WTC11 (cell line): ENCODE results near the gene ADAM8. TPM values are rescaled to one million over a fixed set of nuclear protein-coding genes. Genes with fewer than 3 reads are reported as not detected.

ENCODE experiments used
- ATAC-seq: fragments of 200-7000 bp; cut with Tn5 transposase; 2 replicates; pipeline ENCODE4 v1.10.0; 2021; ENCODE audit warnings: mild to moderate bottlenecking, moderate library complexity
- CTCF ChIA-PET: fragments of 300-600 bp; sonication (Branson Sonifier 250); formaldehyde crosslinking; loops from one replicate; lab custom pipeline; 2021; ENCODE audit warnings: antibody characterized with exemption; lab: Charles Lee
- POLR2A ChIA-PET: fragments of 350-600 bp; sonication (Branson Sonifier 250); formaldehyde crosslinking; loops from one replicate; lab custom pipeline; 2021; ENCODE audit warnings: antibody characterized with exemption; lab: Charles Lee
- DNase-seq: peaks from one replicate; pipeline ENCODE4 v3.0.0; 2021; ENCODE audit warnings: low spot score
- H3K27ac Mint-ChIP-seq: 2 replicates; pipeline ENCODE4 v1.8.0; 2021; ENCODE audit warnings: mixed read lengths
- H3K27me3 Mint-ChIP-seq: 2 replicates; pipeline ENCODE4 v1.8.0; 2021; ENCODE audit warnings: low read depth, mild to moderate bottlenecking, moderate library complexity, mixed read lengths
- H3K36me3 Mint-ChIP-seq: 2 replicates; pipeline ENCODE4 v1.8.0; 2021; ENCODE audit warnings: mixed read lengths
- H3K4me1 Mint-ChIP-seq: 2 replicates; pipeline ENCODE4 v1.8.0; 2022; ENCODE audit warnings: mixed read lengths
- H3K4me3 Mint-ChIP-seq: 2 replicates; pipeline ENCODE4 v1.8.0; 2021; ENCODE audit warnings: mild to moderate bottlenecking, moderate library complexity, mixed read lengths
- H3K9me3 Mint-ChIP-seq: 2 replicates; pipeline ENCODE4 v1.8.0; 2021; ENCODE audit warnings: mixed read lengths
- CBFB ChIP-seq: sonication (generic); formaldehyde crosslinking; IDR thresholded peaks from 2 replicates; pipeline ENCODE4 v1.8.1; 2022; ENCODE audit warnings: mild to moderate bottlenecking, low read depth, missing genetic modification reagents
- GRHL2 ChIP-seq: fragments of 250-450 bp; sonication (Bioruptor Pico); IDR thresholded peaks from 2 replicates; pipeline ENCODE4 v1.8.0; 2022; ENCODE audit warnings: mild to moderate bottlenecking, moderate library complexity; ENCODE audit not compliant: insufficient replicate concordance, severe bottlenecking
- IRF2 ChIP-seq: sonication (generic); formaldehyde crosslinking; IDR thresholded peaks from 2 replicates; pipeline ENCODE4 v1.8.0; 2022; ENCODE audit warnings: low read depth, missing genetic modification reagents, borderline replicate concordance
- JUN ChIP-seq: sonication (generic); formaldehyde crosslinking; IDR thresholded peaks from 2 replicates; pipeline ENCODE4 v1.8.0; 2023; ENCODE audit warnings: mild to moderate bottlenecking, missing genetic modification reagents
- KAT7 ChIP-seq: sonication (generic); formaldehyde crosslinking; IDR thresholded peaks from 2 replicates; pipeline ENCODE4 v1.8.1; 2023; ENCODE audit warnings: missing genetic modification reagents, mild to moderate bottlenecking, borderline replicate concordance
- MYBL2 ChIP-seq: sonication (generic); formaldehyde crosslinking; IDR thresholded peaks from 2 replicates; pipeline ENCODE4 v1.8.1; 2023; ENCODE audit warnings: mild to moderate bottlenecking, moderate library complexity, missing genetic modification reagents
- NFE2L1 ChIP-seq: sonication (generic); formaldehyde crosslinking; IDR thresholded peaks from 2 replicates; pipeline ENCODE4 v1.8.1; 2023; ENCODE audit warnings: missing genetic modification reagents
- NR1H2 ChIP-seq: sonication (generic); formaldehyde crosslinking; IDR thresholded peaks from 2 replicates; pipeline ENCODE4 v1.9.0; 2021; ENCODE audit warnings: mild to moderate bottlenecking, moderate library complexity, missing genetic modification reagents
- SOX15 ChIP-seq: fragments of 250-450 bp; sonication (Bioruptor Pico); IDR thresholded peaks from 2 replicates; pipeline ENCODE4 v1.9.0; 2021; ENCODE audit warnings: mild to moderate bottlenecking
- TCF7 ChIP-seq: sonication (generic); formaldehyde crosslinking; IDR thresholded peaks from 2 replicates; pipeline ENCODE4 v1.8.0; 2022; ENCODE audit warnings: mild to moderate bottlenecking, low read depth, missing genetic modification reagents, moderate library complexity
- TEAD1 ChIP-seq: sonication (generic); formaldehyde crosslinking; IDR thresholded peaks from 2 replicates; pipeline ENCODE4 v1.8.0; 2022; ENCODE audit warnings: mild to moderate bottlenecking, missing genetic modification reagents
- ZNF263 ChIP-seq: sonication (generic); formaldehyde crosslinking; IDR thresholded peaks from 2 replicates; pipeline ENCODE4 v1.8.1; 2022; ENCODE audit warnings: low read depth, mild to moderate bottlenecking, moderate library complexity, missing genetic modification reagents
- ZNF671 ChIP-seq: fragments of 250-450 bp; sonication (Bioruptor Pico); IDR thresholded peaks from 2 replicates; pipeline ENCODE4 v1.8.0; 2021; ENCODE audit warnings: mild to moderate bottlenecking
- total RNA-seq: library from RNA; stranded (reverse); gene quantifications from 3 replicates; pipeline ENCODE4 v1.2.3, GENCODE V29; 2021
- TF ChIP-seq, protein P1 (sequence below): sonication (generic); formaldehyde crosslinking; IDR thresholded peaks from 2 replicates; pipeline ENCODE4 v1.8.1; 2023; ENCODE audit warnings: mild to moderate bottlenecking, missing genetic modification reagents, moderate library complexity
- TF ChIP-seq, protein P2 (sequence below): fragments of 250-450 bp; sonication (Bioruptor Pico); IDR thresholded peaks from 2 replicates; pipeline ENCODE4 v2.1.2; 2022; ENCODE audit warnings: mild to moderate bottlenecking, moderate library complexity
- TF ChIP-seq, protein P3 (sequence below): sonication (generic); formaldehyde crosslinking; IDR thresholded peaks from 2 replicates; pipeline ENCODE4 v1.8.1; 2023; ENCODE audit warnings: mild to moderate bottlenecking, missing genetic modification reagents
- TF ChIP-seq, protein P4 (sequence below): sonication (generic); formaldehyde crosslinking; IDR thresholded peaks from 2 replicates; pipeline ENCODE4 v1.8.0; 2022; ENCODE audit warnings: mild to moderate bottlenecking, missing genetic modification reagents
- TF ChIP-seq, protein P5 (sequence below): sonication (generic); formaldehyde crosslinking; IDR thresholded peaks from 2 replicates; pipeline ENCODE4 v1.8.1; 2023; ENCODE audit warnings: mild to moderate bottlenecking, missing genetic modification reagents, moderate library complexity
- TF ChIP-seq, protein P6 (sequence below): sonication (generic); formaldehyde crosslinking; conservative IDR thresholded peaks from 2 replicates; pipeline ENCODE4 v1.8.1; 2022; ENCODE audit warnings: mild to moderate bottlenecking, missing genetic modification reagents
- TF ChIP-seq, protein P7 (sequence below): sonication (generic); formaldehyde crosslinking; conservative IDR thresholded peaks from 2 replicates; pipeline ENCODE4 v1.8.1; 2023; ENCODE audit warnings: mild to moderate bottlenecking, low read depth, missing genetic modification reagents, moderate library complexity

The ADAM8 gene
- total RNA-seq, 1 experiment from 2014 or later = 7.2 TPM

DNA sequence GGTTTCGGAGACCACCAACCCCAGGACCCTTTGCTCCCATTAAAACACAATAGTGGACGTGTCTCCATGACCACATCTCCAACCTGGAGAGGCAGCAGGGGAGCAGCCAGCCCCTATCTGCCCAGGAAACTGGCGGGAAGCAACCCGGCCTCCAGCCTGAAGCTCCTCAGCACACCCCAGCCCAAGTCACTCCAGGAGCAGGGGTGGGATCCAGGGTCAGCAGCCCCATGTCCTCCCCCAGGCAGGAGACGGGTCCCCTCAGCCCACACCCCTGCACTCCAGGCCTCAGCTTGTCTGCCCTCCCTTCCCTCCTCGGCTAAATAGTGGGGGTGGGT, 601 bp downstream of the ADAM8 start:
- H3K4me3 Mint-ChIP-seq = peak overlapping the region; percentile 54
- H3K36me3 Mint-ChIP-seq = no peaks in the 10 kb centered on the region
- no peaks in the 10 kb centered on the region for H3K9me3 Mint-ChIP-seq
- TF ChIP-seq JUN = no peak
- TF ChIP-seq IRF2 = no peak
- H3K4me1 Mint-ChIP-seq = peaks cover 6% of the 10 kb centered on the region; the same call in 1 of the 2 replicates
- DNase-seq (no peak), ATAC-seq (no peak)
- no peak overlapping the region for H3K27ac Mint-ChIP-seq
- CTCF ChIA-PET = interaction anchor here (0.6 to 2.6 kb wide), 11 partner anchors 9 to 475 kb away, joined by 3 to 23 read pairs (median 5); no protein-coding TSS in a partner anchor
- POLR2A ChIA-PET = no interaction called here
- H3K27me3 Mint-ChIP-seq = no peaks in the 10 kb centered on the region

DNA sequence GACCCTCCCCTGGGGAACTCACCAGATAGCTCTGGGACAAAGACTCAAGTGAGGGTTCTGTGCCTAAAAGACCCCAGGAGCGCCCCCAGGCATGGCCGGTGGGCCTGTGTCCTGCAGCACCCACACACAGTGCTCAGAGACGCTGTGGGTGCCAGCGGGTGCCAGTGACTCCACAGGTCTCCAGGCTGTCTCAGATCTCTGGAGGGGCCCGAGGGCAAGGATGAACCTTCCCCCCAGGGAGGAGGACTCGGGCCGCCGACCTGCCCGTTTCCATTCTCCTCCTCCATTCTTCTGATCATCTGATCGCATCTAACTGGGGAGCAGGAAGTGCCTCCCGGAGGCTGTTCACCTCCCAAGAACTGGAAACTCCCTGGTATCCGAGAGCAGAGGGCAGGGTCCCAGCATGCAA, 980 bp downstream of the ADAM8 start:
- Mint-ChIP-seq H3K27me3 (no peaks in the 10 kb centered on the region), H3K36me3 (no peaks in the 10 kb centered on the region), H3K4me1 (peaks cover 6% of the 10 kb centered on the region; the same call in 1 of the 2 replicates), H3K9me3 (no peaks in the 10 kb centered on the region), H3K4me3 (peak overlapping the region; percentile 54), H3K27ac (no peak overlapping the region)
- ChIA-PET POLR2A (no interaction called here), CTCF (interaction anchor here (0.6 to 2.6 kb wide), 13 partner anchors 9 to 475 kb away, joined by 3 to 23 read pairs (median 5); no protein-coding TSS in a partner anchor)
- ATAC-seq = no peak; the same call in 1 of the 2 replicates
- no peak for DNase-seq
- TF ChIP-seq, protein P1, sequence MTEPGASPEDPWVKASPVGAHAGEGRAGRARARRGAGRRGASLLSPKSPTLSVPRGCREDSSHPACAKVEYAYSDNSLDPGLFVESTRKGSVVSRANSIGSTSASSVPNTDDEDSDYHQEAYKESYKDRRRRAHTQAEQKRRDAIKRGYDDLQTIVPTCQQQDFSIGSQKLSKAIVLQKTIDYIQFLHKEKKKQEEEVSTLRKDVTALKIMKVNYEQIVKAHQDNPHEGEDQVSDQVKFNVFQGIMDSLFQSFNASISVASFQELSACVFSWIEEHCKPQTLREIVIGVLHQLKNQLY = no peak
- TF ChIP-seq, protein P2, sequence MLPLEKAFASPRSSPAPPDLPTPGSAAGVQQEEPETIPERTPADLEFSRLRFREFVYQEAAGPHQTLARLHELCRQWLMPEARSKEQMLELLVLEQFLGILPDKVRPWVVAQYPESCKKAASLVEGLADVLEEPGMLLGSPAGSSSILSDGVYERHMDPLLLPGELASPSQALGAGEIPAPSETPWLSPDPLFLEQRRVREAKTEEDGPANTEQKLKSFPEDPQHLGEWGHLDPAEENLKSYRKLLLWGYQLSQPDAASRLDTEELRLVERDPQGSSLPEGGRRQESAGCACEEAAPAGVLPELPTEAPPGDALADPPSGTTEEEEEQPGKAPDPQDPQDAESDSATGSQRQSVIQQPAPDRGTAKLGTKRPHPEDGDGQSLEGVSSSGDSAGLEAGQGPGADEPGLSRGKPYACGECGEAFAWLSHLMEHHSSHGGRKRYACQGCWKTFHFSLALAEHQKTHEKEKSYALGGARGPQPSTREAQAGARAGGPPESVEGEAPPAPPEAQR (CRISPR knock-in tag) = no peak
- TF ChIP-seq, protein P3, sequence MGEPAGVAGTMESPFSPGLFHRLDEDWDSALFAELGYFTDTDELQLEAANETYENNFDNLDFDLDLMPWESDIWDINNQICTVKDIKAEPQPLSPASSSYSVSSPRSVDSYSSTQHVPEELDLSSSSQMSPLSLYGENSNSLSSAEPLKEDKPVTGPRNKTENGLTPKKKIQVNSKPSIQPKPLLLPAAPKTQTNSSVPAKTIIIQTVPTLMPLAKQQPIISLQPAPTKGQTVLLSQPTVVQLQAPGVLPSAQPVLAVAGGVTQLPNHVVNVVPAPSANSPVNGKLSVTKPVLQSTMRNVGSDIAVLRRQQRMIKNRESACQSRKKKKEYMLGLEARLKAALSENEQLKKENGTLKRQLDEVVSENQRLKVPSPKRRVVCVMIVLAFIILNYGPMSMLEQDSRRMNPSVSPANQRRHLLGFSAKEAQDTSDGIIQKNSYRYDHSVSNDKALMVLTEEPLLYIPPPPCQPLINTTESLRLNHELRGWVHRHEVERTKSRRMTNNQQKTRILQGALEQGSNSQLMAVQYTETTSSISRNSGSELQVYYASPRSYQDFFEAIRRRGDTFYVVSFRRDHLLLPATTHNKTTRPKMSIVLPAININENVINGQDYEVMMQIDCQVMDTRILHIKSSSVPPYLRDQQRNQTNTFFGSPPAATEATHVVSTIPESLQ (CRISPR knock-in tag) = no peak
- TF ChIP-seq JUN = no peak

DNA sequence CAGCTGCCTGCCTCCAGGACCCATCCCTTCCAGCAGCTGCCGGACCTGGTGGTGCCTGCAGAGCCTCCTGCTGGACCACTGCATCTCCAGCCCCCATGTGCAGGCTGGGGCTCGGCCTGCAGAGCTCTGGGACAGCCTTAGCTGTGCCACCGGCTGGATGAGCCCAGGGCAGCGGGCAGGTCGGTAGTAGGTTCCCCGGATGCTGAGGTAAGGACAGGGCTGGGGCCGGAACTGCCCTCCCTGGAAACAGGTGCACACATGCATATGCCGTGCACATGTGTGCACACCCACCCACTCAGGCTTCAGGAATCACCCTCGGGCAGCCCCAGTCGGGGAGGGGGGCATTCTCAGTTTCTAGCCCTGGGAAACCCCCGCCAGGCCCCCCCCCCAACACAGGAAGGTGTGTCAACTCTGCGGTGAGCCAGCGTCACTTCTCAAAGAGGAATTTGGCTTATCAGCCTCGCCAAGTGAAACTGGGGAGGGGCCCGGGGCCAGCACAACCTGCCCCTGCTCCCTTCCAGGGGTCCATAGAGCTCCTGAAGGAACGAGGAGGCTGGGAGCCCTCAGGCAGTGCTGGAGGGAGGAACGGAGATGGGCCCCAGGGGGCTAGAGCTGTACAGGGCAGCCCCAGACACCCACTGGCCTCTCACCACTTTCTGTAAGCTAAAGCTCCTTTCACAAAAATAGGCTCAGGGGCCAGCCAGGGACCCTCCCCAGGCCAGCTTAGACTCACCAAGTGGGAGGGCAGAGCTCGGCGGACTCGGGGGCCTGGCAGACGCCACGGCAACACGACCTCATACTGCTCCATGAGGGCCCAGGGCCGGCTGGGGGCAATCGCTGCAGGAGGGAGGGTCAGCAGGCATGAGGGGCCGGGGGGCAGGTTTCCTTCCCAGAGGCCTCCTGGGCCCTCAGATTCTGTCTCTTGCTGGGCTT, 1.7 kb downstream of the ADAM8 start:
- no peak for ATAC-seq
- Mint-ChIP-seq H3K4me3 (no peak overlapping the region), H3K4me1 (peaks cover 6% of the 10 kb centered on the region; the same call in 1 of the 2 replicates), H3K36me3 (no peaks in the 10 kb centered on the region), H3K27ac (no peak overlapping the region), H3K9me3 (no peaks in the 10 kb centered on the region), H3K27me3 (no peaks in the 10 kb centered on the region)
- TF ChIP-seq, protein P2 (CRISPR knock-in tag) = no peak
- TF ChIP-seq CBFB = no peak
- TF ChIP-seq SOX15 (CRISPR knock-in tag) = no peak
- TF ChIP-seq, protein P4, sequence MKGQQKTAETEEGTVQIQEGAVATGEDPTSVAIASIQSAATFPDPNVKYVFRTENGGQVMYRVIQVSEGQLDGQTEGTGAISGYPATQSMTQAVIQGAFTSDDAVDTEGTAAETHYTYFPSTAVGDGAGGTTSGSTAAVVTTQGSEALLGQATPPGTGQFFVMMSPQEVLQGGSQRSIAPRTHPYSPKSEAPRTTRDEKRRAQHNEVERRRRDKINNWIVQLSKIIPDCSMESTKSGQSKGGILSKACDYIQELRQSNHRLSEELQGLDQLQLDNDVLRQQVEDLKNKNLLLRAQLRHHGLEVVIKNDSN (CRISPR knock-in tag) = no peak
- TF ChIP-seq ZNF263 (CRISPR knock-in tag) = no peak
- TF ChIP-seq, protein P5, sequence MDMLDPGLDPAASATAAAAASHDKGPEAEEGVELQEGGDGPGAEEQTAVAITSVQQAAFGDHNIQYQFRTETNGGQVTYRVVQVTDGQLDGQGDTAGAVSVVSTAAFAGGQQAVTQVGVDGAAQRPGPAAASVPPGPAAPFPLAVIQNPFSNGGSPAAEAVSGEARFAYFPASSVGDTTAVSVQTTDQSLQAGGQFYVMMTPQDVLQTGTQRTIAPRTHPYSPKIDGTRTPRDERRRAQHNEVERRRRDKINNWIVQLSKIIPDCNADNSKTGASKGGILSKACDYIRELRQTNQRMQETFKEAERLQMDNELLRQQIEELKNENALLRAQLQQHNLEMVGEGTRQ (CRISPR knock-in tag) = no peak
- no peak for TF ChIP-seq NR1H2 (CRISPR knock-in tag)
- TF ChIP-seq KAT7 = no peak
- TF ChIP-seq NFE2L1 (CRISPR knock-in tag) = no peak
- no peak for TF ChIP-seq GRHL2
- TF ChIP-seq MYBL2 (CRISPR knock-in tag) = no peak
- TF ChIP-seq ZNF671 (CRISPR knock-in tag) = no peak
- TF ChIP-seq TCF7 (CRISPR knock-in tag) = no peak
- TF ChIP-seq, protein P6, sequence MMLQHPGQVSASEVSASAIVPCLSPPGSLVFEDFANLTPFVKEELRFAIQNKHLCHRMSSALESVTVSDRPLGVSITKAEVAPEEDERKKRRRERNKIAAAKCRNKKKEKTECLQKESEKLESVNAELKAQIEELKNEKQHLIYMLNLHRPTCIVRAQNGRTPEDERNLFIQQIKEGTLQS (CRISPR knock-in tag) = no peak
- no peak for TF ChIP-seq TEAD1 (CRISPR knock-in tag)
- TF ChIP-seq, protein P7, sequence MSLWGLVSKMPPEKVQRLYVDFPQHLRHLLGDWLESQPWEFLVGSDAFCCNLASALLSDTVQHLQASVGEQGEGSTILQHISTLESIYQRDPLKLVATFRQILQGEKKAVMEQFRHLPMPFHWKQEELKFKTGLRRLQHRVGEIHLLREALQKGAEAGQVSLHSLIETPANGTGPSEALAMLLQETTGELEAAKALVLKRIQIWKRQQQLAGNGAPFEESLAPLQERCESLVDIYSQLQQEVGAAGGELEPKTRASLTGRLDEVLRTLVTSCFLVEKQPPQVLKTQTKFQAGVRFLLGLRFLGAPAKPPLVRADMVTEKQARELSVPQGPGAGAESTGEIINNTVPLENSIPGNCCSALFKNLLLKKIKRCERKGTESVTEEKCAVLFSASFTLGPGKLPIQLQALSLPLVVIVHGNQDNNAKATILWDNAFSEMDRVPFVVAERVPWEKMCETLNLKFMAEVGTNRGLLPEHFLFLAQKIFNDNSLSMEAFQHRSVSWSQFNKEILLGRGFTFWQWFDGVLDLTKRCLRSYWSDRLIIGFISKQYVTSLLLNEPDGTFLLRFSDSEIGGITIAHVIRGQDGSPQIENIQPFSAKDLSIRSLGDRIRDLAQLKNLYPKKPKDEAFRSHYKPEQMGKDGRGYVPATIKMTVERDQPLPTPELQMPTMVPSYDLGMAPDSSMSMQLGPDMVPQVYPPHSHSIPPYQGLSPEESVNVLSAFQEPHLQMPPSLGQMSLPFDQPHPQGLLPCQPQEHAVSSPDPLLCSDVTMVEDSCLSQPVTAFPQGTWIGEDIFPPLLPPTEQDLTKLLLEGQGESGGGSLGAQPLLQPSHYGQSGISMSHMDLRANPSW (CRISPR knock-in tag) = no peak
- no peak for DNase-seq
- CTCF ChIA-PET = interaction anchor here (0.6 to 2.6 kb wide), 12 partner anchors 8 to 474 kb away, joined by 3 to 23 read pairs (median 5); no protein-coding TSS in a partner anchor
- POLR2A ChIA-PET = no interaction called here
